H9 (cell line): ENCODE data around the gene STX8. TPM values are rescaled to one million over a fixed set of nuclear protein-coding genes. Genes with fewer than 3 reads are reported as not detected.

ENCODE experiments used
- DNase-seq: peaks from one replicate; pipeline ENCODE4 v3.0.0-alpha.2; 2017
- H2AFZ ChIP-seq: one replicate; pipeline ENCODE4 v1.6.1; 2013; ENCODE audit warnings: mild to moderate bottlenecking, low read length, control low read depth, moderate library complexity
- H2AK5ac ChIP-seq: 2 replicates; pipeline ENCODE4 v1.6.1; 2013; ENCODE audit warnings: low read length, control low read depth, mixed read lengths; ENCODE audit not compliant: insufficient read length
- H2BK120ac ChIP-seq: one replicate; pipeline ENCODE4 v1.6.1; 2013; ENCODE audit warnings: low read depth, mild to moderate bottlenecking, low read length, control low read depth, inconsistent platforms; ENCODE audit not compliant: poor library complexity, severe bottlenecking
- H2BK12ac ChIP-seq: 2 replicates; pipeline ENCODE4 v1.6.1; 2013; ENCODE audit warnings: low read length, control low read depth, mixed read lengths, low read depth; ENCODE audit not compliant: insufficient read length
- H2BK15ac ChIP-seq: 2 replicates; pipeline ENCODE4 v1.6.1; 2013; ENCODE audit warnings: low read depth, low read length, control low read depth
- H2BK20ac ChIP-seq: one replicate; pipeline ENCODE4 v1.6.1; 2013; ENCODE audit warnings: low read depth, mild to moderate bottlenecking, low read length, control low read depth, inconsistent platforms; ENCODE audit not compliant: poor library complexity, severe bottlenecking
- H2BK5ac ChIP-seq: 2 replicates; pipeline ENCODE4 v1.6.1; 2013; ENCODE audit warnings: low read length, control low read depth, mixed read lengths; ENCODE audit not compliant: insufficient read length
- H3K14ac ChIP-seq: 2 replicates; pipeline ENCODE4 v1.6.1; 2013; ENCODE audit warnings: low read length, control low read depth; ENCODE audit not compliant: insufficient read depth
- H3K18ac ChIP-seq: 2 replicates; pipeline ENCODE4 v1.6.1; 2013; ENCODE audit warnings: low read depth, mild to moderate bottlenecking, mixed read lengths, low read length, control low read depth; ENCODE audit not compliant: insufficient read length
- H3K23ac ChIP-seq: 2 replicates; pipeline ENCODE4 v1.6.1; 2013; ENCODE audit warnings: low read length, control low read depth, mixed read lengths, low read depth; ENCODE audit not compliant: insufficient read length
- H3K23me2 ChIP-seq: 2 replicates; pipeline ENCODE4 v1.6.1; 2013; ENCODE audit warnings: low read depth, mild to moderate bottlenecking, mixed read lengths, low read length, control low read depth; ENCODE audit not compliant: insufficient read length, poor library complexity, severe bottlenecking
- H3K27ac ChIP-seq: 2 replicates; pipeline ENCODE4 v1.5.1; 2013; ENCODE audit warnings: low read length, control low read depth, mixed read lengths, low read depth; ENCODE audit not compliant: insufficient read length
- H3K27me3 ChIP-seq: 2 replicates; pipeline ENCODE4 v1.6.1; 2013; ENCODE audit warnings: low read length, control low read depth, inconsistent platforms; ENCODE audit not compliant: insufficient read depth
- H3K4ac ChIP-seq: 2 replicates; pipeline ENCODE4 v1.6.1; 2013; ENCODE audit warnings: low read depth, mild to moderate bottlenecking, control low read depth, inconsistent platforms, low read length, moderate library complexity
- H3K4me1 ChIP-seq: 2 replicates; pipeline ENCODE4 v1.6.1; 2013; ENCODE audit warnings: low read length, control low read depth, inconsistent platforms; ENCODE audit not compliant: insufficient read depth
- H3K4me2 ChIP-seq: 2 replicates; pipeline ENCODE4 v1.6.1; 2013; ENCODE audit warnings: low read length, control low read depth, mixed read lengths; ENCODE audit not compliant: insufficient read length, insufficient read depth
- H3K56ac ChIP-seq: 2 replicates; pipeline ENCODE4 v1.6.1; 2013; ENCODE audit warnings: low read depth, mild to moderate bottlenecking, mixed read lengths, low read length, control low read depth; ENCODE audit not compliant: insufficient read length
- H3K79me1 ChIP-seq: 2 replicates; pipeline ENCODE4 v1.6.1; 2013; ENCODE audit warnings: low read depth, mild to moderate bottlenecking, moderate library complexity, low read length, control low read depth, inconsistent platforms; ENCODE audit not compliant: insufficient read depth, poor library complexity, severe bottlenecking
- H3K79me2 ChIP-seq: 2 replicates; pipeline ENCODE4 v1.6.1; 2013; ENCODE audit warnings: low read length, control low read depth, inconsistent platforms; ENCODE audit not compliant: insufficient read depth
- H3K9ac ChIP-seq: 2 replicates; pipeline ENCODE4 v1.6.1; 2013; ENCODE audit warnings: low read length, control low read depth, mixed read lengths; ENCODE audit not compliant: insufficient read length; ENCODE audit errors: extremely low read depth
- H3K9me3 ChIP-seq: one replicate; pipeline ENCODE4 v1.6.1; 2013; ENCODE audit warnings: low read depth, low read length, inconsistent platforms; ENCODE audit not compliant: control insufficient read depth
- H3T11ph ChIP-seq: one replicate; pipeline ENCODE4 v1.6.1; 2013; ENCODE audit warnings: mild to moderate bottlenecking, low read length, control low read depth, inconsistent platforms
- H4K20me1 ChIP-seq: one replicate; pipeline ENCODE4 v1.6.1; 2013; ENCODE audit not compliant: control insufficient read depth, insufficient read length, insufficient read depth
- H4K5ac ChIP-seq: 2 replicates; pipeline ENCODE4 v1.6.1; 2013; ENCODE audit warnings: low read depth, mild to moderate bottlenecking, mixed read lengths, low read length, control low read depth; ENCODE audit not compliant: insufficient read length
- H4K8ac ChIP-seq: replicated peaks from 2 replicates; pipeline ENCODE4 v1.6.1; 2013; ENCODE audit warnings: low read length, control low read depth, mixed read lengths, low read depth; ENCODE audit not compliant: insufficient read length
- H4K91ac ChIP-seq: 2 replicates; pipeline ENCODE4 v1.6.1; 2013; ENCODE audit warnings: low read depth, mild to moderate bottlenecking, moderate library complexity, mixed read lengths, low read length, control low read depth; ENCODE audit not compliant: insufficient read length
- H3K27ac Mint-ChIP-seq, 3 experiments: 2 replicates in 2 of 3; 3 replicates in 1 of 3; pipeline ENCODE4 v1.8.0; 2020 to 2021; ENCODE audit warnings: mixed read lengths in 3 of 3, mild to moderate bottlenecking in 1 of 3, moderate library complexity in 1 of 3
- H3K27me3 Mint-ChIP-seq: 2 replicates; pipeline ENCODE4 v1.8.0; 2021; ENCODE audit warnings: low read depth, mild to moderate bottlenecking, moderate library complexity, mixed read lengths
- H3K36me3 Mint-ChIP-seq, 3 experiments: 2 replicates in 2 of 3; 3 replicates in 1 of 3; pipeline ENCODE4 v1.8.0; 2020 to 2021; ENCODE audit warnings: low read depth in 3 of 3, mixed read lengths in 3 of 3; ENCODE audit not compliant: insufficient read depth in 1 of 3
- H3K4me1 Mint-ChIP-seq, 2 experiments: 2 replicates each; pipeline ENCODE4 v1.8.0; 2020; ENCODE audit warnings: mixed read lengths in 2 of 2
- H3K4me3 Mint-ChIP-seq, 2 experiments: 2 replicates in 1 of 2; 3 replicates in 1 of 2; pipeline ENCODE4 v1.8.0; 2020 to 2021; ENCODE audit warnings: mild to moderate bottlenecking in 2 of 2, mixed read lengths in 2 of 2, moderate library complexity in 1 of 2
- H3K9me3 Mint-ChIP-seq, 2 experiments: 2 replicates in 1 of 2; 3 replicates in 1 of 2; pipeline ENCODE4 v1.8.0; 2020; ENCODE audit warnings: mild to moderate bottlenecking in 2 of 2, mixed read lengths in 2 of 2, moderate library complexity in 1 of 2
- WGBS: extraction: QIAGEN DNeasy Blood & Tissue Kit; methylation state at CpG from one replicate; pipeline ENCODE4 v1.1.7; 2013; ENCODE audit warnings: missing lambda C conversion rate, low lambda C conversion rate, mixed read lengths; ENCODE audit not compliant: insufficient read length; ENCODE audit errors: extremely low coverage; 5-methylcytosine and 5-hydroxymethylcytosine counted together
- total RNA-seq: library from RNA; stranded (reverse); gene quantifications from 2 replicates; pipeline ENCODE4 v1.2.1, GENCODE V29; 2021
- TF ChIP-seq, protein P1 (sequence below): fragments of 200-600 bp; sonication (generic); conservative IDR thresholded peaks from 3 replicates; pipeline ENCODE4 v1.8.0; 2021; ENCODE audit warnings: antibody characterized with exemption, mild to moderate bottlenecking

STX8 gene
- total RNA-seq, 1 experiment from 2014 or later: 55.1 TPM

- Histone ChIP-seq H2BK20ac (no peak overlapping the region), H2AK5ac (no peak overlapping the region), H2BK5ac (no peak overlapping the region), H3K79me1 (no peaks in the 10 kb centered on the region), H3K27me3 (no peaks in the 10 kb centered on the region), H3K27ac (no peak overlapping the region), H3K18ac (no peak overlapping the region), H3T11ph (no peak overlapping the region), H3K9ac (no peak overlapping the region), H4K5ac (no peak overlapping the region), H2AFZ (no peak overlapping the region), H4K20me1 (no peaks in the 10 kb centered on the region), H3K14ac (no peak overlapping the region), H2BK12ac (no peak overlapping the region), H3K23me2 (no peaks in the 10 kb centered on the region), H3K9me3 (no peaks in the 10 kb centered on the region), H3K79me2 (no peaks in the 10 kb centered on the region), H3K4me1 (no peaks in the 10 kb centered on the region), H4K91ac (no peak overlapping the region), H4K8ac (no peak overlapping the region), H2BK120ac (no peak overlapping the region), H3K4me2 (no peak overlapping the region), H3K56ac (no peak overlapping the region), H3K4ac (no peak overlapping the region), H2BK15ac (no peak overlapping the region), H3K23ac (no peak overlapping the region)
- Mint-ChIP-seq H3K4me1 (peaks cover 33 to 34% of the 10 kb centered on the region in 2 experiments), H3K36me3 (peaks cover 1 to 16% (median 14%) of the 10 kb centered on the region in 3 experiments; a peak in 6 of 7 replicates), H3K27me3 (peaks cover 7% of the 10 kb centered on the region), H3K9me3 (peaks cover 15 to 17% of the 10 kb centered on the region in 2 experiments), H3K4me3 (no peak overlapping the region), H3K27ac (no peak overlapping the region)
- WGBS: no CpG with 5 or more reads among the region's 5 CpGs
- DNase-seq: no peak
- TF ChIP-seq, protein P1, sequence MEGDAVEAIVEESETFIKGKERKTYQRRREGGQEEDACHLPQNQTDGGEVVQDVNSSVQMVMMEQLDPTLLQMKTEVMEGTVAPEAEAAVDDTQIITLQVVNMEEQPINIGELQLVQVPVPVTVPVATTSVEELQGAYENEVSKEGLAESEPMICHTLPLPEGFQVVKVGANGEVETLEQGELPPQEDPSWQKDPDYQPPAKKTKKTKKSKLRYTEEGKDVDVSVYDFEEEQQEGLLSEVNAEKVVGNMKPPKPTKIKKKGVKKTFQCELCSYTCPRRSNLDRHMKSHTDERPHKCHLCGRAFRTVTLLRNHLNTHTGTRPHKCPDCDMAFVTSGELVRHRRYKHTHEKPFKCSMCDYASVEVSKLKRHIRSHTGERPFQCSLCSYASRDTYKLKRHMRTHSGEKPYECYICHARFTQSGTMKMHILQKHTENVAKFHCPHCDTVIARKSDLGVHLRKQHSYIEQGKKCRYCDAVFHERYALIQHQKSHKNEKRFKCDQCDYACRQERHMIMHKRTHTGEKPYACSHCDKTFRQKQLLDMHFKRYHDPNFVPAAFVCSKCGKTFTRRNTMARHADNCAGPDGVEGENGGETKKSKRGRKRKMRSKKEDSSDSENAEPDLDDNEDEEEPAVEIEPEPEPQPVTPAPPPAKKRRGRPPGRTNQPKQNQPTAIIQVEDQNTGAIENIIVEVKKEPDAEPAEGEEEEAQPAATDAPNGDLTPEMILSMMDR: no peak
These were observed 358.2 kb downstream of the STX8 start for GRCh38 chr17:9217151-9218056.
